SK-N-MC (cell line): ENCODE measurements around the gene MPND.

Experiments
- DNase-seq: peaks from one replicate; pipeline ENCODE4 v3.0.0-alpha.2; 2011; ENCODE audit warnings: low read depth, low spot score
- H3K27ac ChIP-seq: fragments of 200-600 bp; sonication (generic); 2 replicates; pipeline ENCODE4 v1.5.1; 2016; ENCODE audit warnings: mixed run types
- H3K36me3 ChIP-seq: fragments of 200-600 bp; sonication (generic); 2 replicates; pipeline ENCODE4 v1.6.1; 2017; ENCODE audit warnings: antibody characterized with exemption, low read length, mixed read lengths; ENCODE audit not compliant: insufficient read depth
- H3K4me3 ChIP-seq: fragments of 200-600 bp; sonication (generic); 2 replicates; pipeline ENCODE4 v1.5.1; 2016
- H3K9ac ChIP-seq: fragments of 200-600 bp; sonication (generic); 2 replicates; pipeline ENCODE4 v1.8.0; 2017; ENCODE audit warnings: mixed run types, mixed read lengths; ENCODE audit not compliant: insufficient read length
- H3K9me3 ChIP-seq: fragments of 200-600 bp; sonication (generic); 2 replicates; pipeline ENCODE4 v1.6.1; 2017; ENCODE audit warnings: low read depth, mild to moderate bottlenecking, antibody characterized with exemption, low read length, moderate library complexity, mixed read lengths
- EZH2 ChIP-seq: fragments of 200-600 bp; sonication (generic); IDR thresholded peaks from one replicate; pipeline ENCODE4 v1.6.1; 2017; ENCODE audit warnings: antibody characterized with exemption
- FOXP2 ChIP-seq: optimal IDR thresholded peaks from 2 replicates; pipeline ENCODE3; 2011; ENCODE audit warnings: mild to moderate bottlenecking, moderate library complexity; ENCODE audit not compliant: insufficient read depth; ENCODE audit errors: extremely low read length, control extremely low read depth
- POLR2AphosphoS5 ChIP-seq: IDR thresholded peaks from 2 replicates; pipeline ENCODE4 v1.6.1; 2012; ENCODE audit warnings: mild to moderate bottlenecking, low read depth, low read length, borderline replicate concordance

MPND gene

DNA sequence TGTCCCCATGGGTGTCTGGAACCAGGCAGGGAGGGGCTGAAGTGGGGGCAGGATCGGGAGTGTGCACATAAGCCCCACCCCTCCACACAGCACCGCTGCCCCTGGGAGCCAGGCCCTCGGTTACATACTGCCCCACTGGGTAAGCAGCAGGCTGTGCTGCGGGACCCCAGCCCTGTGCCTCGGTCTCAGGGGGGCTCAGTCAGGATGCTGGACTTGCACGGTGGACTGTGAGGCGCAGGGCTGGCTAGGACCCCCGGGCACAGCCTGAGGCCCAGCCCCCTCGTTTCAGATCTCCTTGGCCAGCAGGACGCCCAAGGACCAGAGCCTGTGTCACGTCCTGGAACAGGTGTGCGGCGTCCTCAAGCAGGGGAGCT lies 16.3 kb downstream of the MPND start:
- no peaks in the 10 kb centered on the region for H3K9me3 ChIP-seq
- H3K4me3 ChIP-seq, result no peak overlapping the region
- no peak for DNase-seq
- H3K27ac ChIP-seq, result no peak overlapping the region
- H3K9ac ChIP-seq, result no peak overlapping the region
- no peak for TF ChIP-seq EZH2
- no peak for TF ChIP-seq FOXP2
- no peak for TF ChIP-seq POLR2AphosphoS5
- peaks cover 10% of the 10 kb centered on the region; the same call in 1 of the 2 replicates for H3K36me3 ChIP-seq

GRCh38 chr19:4360081-4360569 lies 16.8 kb downstream of the MPND start:
- no peaks in the 10 kb centered on the region for H3K9me3 ChIP-seq
- peaks cover 10% of the 10 kb centered on the region; the same call in 1 of the 2 replicates for H3K36me3 ChIP-seq
- H3K9ac ChIP-seq, result no peak overlapping the region
- H3K27ac ChIP-seq, result no peak overlapping the region
- H3K4me3 ChIP-seq, result no peak overlapping the region
- no peak for DNase-seq
- no peak for TF ChIP-seq POLR2AphosphoS5
- TF ChIP-seq FOXP2, result no peak
- no peak for TF ChIP-seq EZH2

GRCh38 chr19:4360641-4361151 lies 17.3 kb downstream of the MPND start:
- Histone ChIP-seq H3K9me3 (no peaks in the 10 kb centered on the region), H3K36me3 (peaks cover 11% of the 10 kb centered on the region; the same call in 1 of the 2 replicates), H3K9ac (no peak overlapping the region), H3K4me3 (no peak overlapping the region), H3K27ac (no peak overlapping the region)
- TF ChIP-seq EZH2 (no peak), FOXP2 (no peak), POLR2AphosphoS5 (no peak)
- no peak for DNase-seq

- DNase-seq, result no peak
- Histone ChIP-seq H3K9me3 (no peaks in the 10 kb centered on the region), H3K4me3 (no peak overlapping the region), H3K36me3 (peaks cover 15% of the 10 kb centered on the region; the same call in 1 of the 2 replicates), H3K27ac (no peak overlapping the region), H3K9ac (no peak overlapping the region)
- no peak for TF ChIP-seq FOXP2
- no peak for TF ChIP-seq EZH2
- no peak for TF ChIP-seq POLR2AphosphoS5
Observed at GRCh38 chr19:4361152-4362046, 18.0 kb downstream of the MPND start.

DNA sequence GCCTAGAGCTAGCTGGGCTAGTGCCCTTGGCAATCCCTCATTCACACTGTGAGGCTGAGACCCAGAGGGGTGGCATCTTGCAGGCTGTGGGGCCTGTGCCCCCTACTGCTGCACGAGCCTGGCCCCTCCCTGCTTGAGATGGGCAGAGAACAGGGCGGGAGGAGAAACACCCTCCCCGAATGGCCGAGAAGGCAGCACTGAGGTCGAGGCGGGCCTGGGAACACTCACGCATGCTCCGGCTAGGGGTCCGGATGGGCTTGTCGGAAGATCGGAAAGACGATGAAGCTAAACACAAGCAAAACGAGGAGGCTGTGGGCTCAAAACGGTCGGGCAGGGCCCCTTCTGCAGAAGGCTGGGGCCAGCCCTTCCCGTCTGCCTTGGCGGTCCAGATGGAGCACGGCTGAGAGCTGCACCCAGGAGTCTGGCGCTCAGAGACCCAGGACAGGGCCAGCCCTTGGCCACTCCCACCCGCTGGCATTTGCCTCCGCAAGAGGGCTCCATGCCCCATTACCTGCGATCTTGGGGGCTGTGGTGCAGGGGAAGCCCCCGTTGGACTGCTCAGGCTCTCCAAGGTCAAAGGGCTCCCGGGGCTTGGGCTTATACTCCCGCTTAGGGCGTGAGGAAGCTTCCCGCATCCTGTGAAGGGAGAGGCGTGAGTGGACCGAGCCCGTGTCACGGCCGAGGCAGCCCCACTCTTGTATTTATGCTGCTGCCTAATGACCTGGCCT lies 18.9 kb downstream of the MPND start:
- H3K9ac ChIP-seq, result no peak overlapping the region
- H3K4me3 ChIP-seq, result no peak overlapping the region
- no peak overlapping the region for H3K27ac ChIP-seq
- H3K9me3 ChIP-seq, result no peaks in the 10 kb centered on the region
- DNase-seq, result no peak
- TF ChIP-seq FOXP2 (no peak), EZH2 (no peak), POLR2AphosphoS5 (no peak; the same call in 1 of the 2 replicates)
- peaks cover 15% of the 10 kb centered on the region; the same call in 1 of the 2 replicates for H3K36me3 ChIP-seq

DNA sequence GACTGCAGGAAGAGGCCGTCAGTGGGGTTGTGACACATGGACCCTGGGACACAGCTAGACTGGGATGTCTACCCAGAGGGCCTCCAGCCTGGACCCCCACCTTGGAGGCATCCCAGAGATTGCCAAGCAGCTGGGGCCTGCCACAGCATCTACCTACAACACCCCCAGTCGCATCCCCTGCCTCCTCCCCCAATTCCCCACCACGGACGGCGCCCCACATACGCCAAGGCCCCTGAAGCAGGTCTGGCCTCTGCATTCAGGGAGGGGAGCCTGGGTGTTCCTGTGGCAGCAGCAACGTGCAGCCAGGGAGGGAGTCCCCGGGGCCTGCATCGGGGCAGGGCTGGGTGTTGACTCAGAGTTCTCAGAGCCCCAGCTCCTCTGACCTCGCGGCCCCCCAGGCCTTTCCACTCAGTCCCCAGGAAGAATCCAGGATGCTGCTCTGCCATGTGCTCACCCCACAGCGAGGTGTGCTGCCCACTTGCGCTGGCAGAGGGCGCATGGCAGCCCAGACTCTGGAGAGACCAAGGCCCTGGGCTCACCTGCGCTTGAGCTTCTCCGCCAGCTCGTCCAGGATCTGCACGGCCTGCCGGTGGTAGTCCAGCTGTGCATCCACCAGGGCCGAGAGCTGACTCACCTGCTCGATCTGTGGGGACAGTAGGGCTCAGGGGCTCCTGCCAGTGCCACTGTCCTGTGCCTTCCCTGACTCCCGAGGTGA lies 19.6 kb downstream of the MPND start:
- H3K9ac ChIP-seq, result no peak overlapping the region
- no peak overlapping the region for H3K4me3 ChIP-seq
- no peak overlapping the region for H3K27ac ChIP-seq
- TF ChIP-seq POLR2AphosphoS5, result no peak
- no peak for TF ChIP-seq FOXP2
- TF ChIP-seq EZH2, result no peak
- DNase-seq, result no peak
- H3K36me3 ChIP-seq, result peaks cover 15% of the 10 kb centered on the region; the same call in 1 of the 2 replicates
- no peaks in the 10 kb centered on the region for H3K9me3 ChIP-seq

GRCh38 chr19:4363571-4364304 lies 20.4 kb downstream of the MPND start:
- Histone ChIP-seq H3K27ac (no peak overlapping the region), H3K36me3 (peaks cover 15% of the 10 kb centered on the region; the same call in 1 of the 2 replicates), H3K9ac (no peak overlapping the region), H3K9me3 (no peaks in the 10 kb centered on the region), H3K4me3 (no peak overlapping the region)
- no peak for DNase-seq
- TF ChIP-seq POLR2AphosphoS5 (no peak), FOXP2 (no peak), EZH2 (no peak)
